B cell (primary cell): ENCODE data around the gene ANK2. TPM values are rescaled to one million over a fixed set of nuclear protein-coding genes. Genes with fewer than 3 reads are reported as not detected.

Experiments
- ATAC-seq: fragments of 200-7000 bp; cut with Tn5 transposase; one replicate; pipeline ENCODE4 v1.10.0; 2021; ENCODE audit warnings: low read depth, mild to moderate bottlenecking, moderate number of reproducible peaks, moderate library complexity
- CTCF ChIA-PET: fragments of 350-600 bp; sonication (Branson Sonifier 250); formaldehyde crosslinking; loops from one replicate; lab custom pipeline; 2021; ENCODE audit warnings: antibody characterized with exemption, inconsistent platforms; lab: Charles Lee
- POLR2A ChIA-PET: fragments of 350-600 bp; sonication (Branson Sonifier 250); formaldehyde crosslinking; loops from one replicate; lab custom pipeline; 2021; ENCODE audit warnings: antibody characterized with exemption; lab: Charles Lee
- DNase-seq: peaks from one replicate; pipeline ENCODE4 v3.0.0; 2013
- H2AFZ ChIP-seq: 2 replicates; pipeline ENCODE4 v1.6.1; 2012; ENCODE audit warnings: mild to moderate bottlenecking, low read depth, low read length; ENCODE audit not compliant: insufficient read depth, poor library complexity, severe bottlenecking
- H3K27ac ChIP-seq, 2 donors: 1 replicate in 1 of 2; 2 replicates in 1 of 2; pipeline ENCODE4 v1.5.1; 2012 to 2013; ENCODE audit warnings: low read length in 2 of 2, mild to moderate bottlenecking in 2 of 2, moderate library complexity in 1 of 2
- H3K27me3 ChIP-seq, 4 experiments: fragments of 200-600 bp in 1 of 4; sonication (generic) in 1 of 4; replicated peaks in 1 of 4; 1 replicate in 2 of 4; 2 replicates in 2 of 4; pipeline versions ENCODE4 v1.6.1 to v1.7.0; 2013 to 2016; ENCODE audit warnings: low read length in 3 of 4, mild to moderate bottlenecking in 2 of 4, mixed read lengths in 1 of 4, moderate library complexity in 1 of 4; ENCODE audit not compliant: insufficient read depth in 4 of 4, control insufficient read depth in 3 of 4; ENCODE audit errors: control extremely low read depth in 1 of 4
- H3K36me3 ChIP-seq, 2 experiments: replicated peaks in 1 of 2; 1 replicate in 1 of 2; 2 replicates in 1 of 2; pipeline versions ENCODE4 v1.6.1 to v1.7.1; 2013; ENCODE audit warnings: low read length in 1 of 2; ENCODE audit not compliant: insufficient read depth in 2 of 2, control insufficient read depth in 1 of 2; ENCODE audit errors: control extremely low read depth in 1 of 2, extremely low read depth in 1 of 2
- H3K4me1 ChIP-seq, 2 donors: fragments of 200-600 bp in 1 of 2; sonication (generic) in 1 of 2; 1 replicate in 1 of 2; 2 replicates in 1 of 2; pipeline versions ENCODE4 v1.5.1 to v1.6.1; 2013 to 2017; ENCODE audit warnings: low read length in 2 of 2; ENCODE audit not compliant: control insufficient read depth in 2 of 2, insufficient read depth in 2 of 2
- H3K4me2 ChIP-seq: replicated peaks from 2 replicates; pipeline ENCODE3; 2012; ENCODE audit warnings: mild to moderate bottlenecking, low read depth, low read length; ENCODE audit not compliant: poor library complexity, severe bottlenecking
- H3K4me3 ChIP-seq, 5 experiments: fragments of 200-600 bp in 1 of 5; sonication (generic) in 1 of 5; 1 replicate in 3 of 5; 2 replicates in 2 of 5; pipeline versions ENCODE4 v1.5.1 to v1.7.0; 2011 to 2016; ENCODE audit warnings: low read length in 4 of 5, mild to moderate bottlenecking in 4 of 5, low read depth in 2 of 5, control low read depth in 1 of 5, moderate library complexity in 1 of 5; ENCODE audit not compliant: insufficient read depth in 1 of 5; ENCODE audit errors: control extremely low read depth in 1 of 5, extremely low read depth in 1 of 5
- H3K79me2 ChIP-seq: fragments of 200-600 bp; sonication (generic); one replicate; pipeline ENCODE4 v1.6.0; 2016; ENCODE audit warnings: low read length; ENCODE audit not compliant: control insufficient read depth, insufficient read depth
- H3K9ac ChIP-seq: fragments of 200-600 bp; sonication (generic); 2 replicates; pipeline ENCODE4 v1.6.1; 2017; ENCODE audit warnings: mild to moderate bottlenecking, low read length, moderate library complexity
- H3K9me3 ChIP-seq, 3 donors: one replicate each; pipeline versions ENCODE4 v1.6.1 to v1.7.1; 2013; ENCODE audit warnings: low read length in 2 of 3; ENCODE audit not compliant: control insufficient read depth in 2 of 3, insufficient read depth in 1 of 3; ENCODE audit errors: control extremely low read depth in 1 of 3
- H4K20me1 ChIP-seq: 2 replicates; pipeline ENCODE4 v1.6.0; 2012; ENCODE audit warnings: mild to moderate bottlenecking, low read length; ENCODE audit not compliant: insufficient read depth, control insufficient read depth, poor library complexity, severe bottlenecking
- H3K27ac Mint-ChIP-seq: one replicate; pipeline ENCODE4 v1.8.0; 2021; ENCODE audit warnings: mixed read lengths
- H3K27me3 Mint-ChIP-seq: one replicate; pipeline ENCODE4 v1.8.0; 2021; ENCODE audit warnings: mixed read lengths
- H3K4me1 Mint-ChIP-seq: one replicate; pipeline ENCODE4 v1.8.0; 2021; ENCODE audit warnings: mixed read lengths
- H3K4me3 Mint-ChIP-seq: one replicate; pipeline ENCODE4 v1.8.0; 2021; ENCODE audit warnings: mixed read lengths
- H3K9me3 Mint-ChIP-seq: one replicate; pipeline ENCODE4 v1.8.0; 2022; ENCODE audit warnings: mixed read lengths; ENCODE audit not compliant: insufficient read depth
- CTCF ChIP-seq: fragments of 200-600 bp; IDR thresholded peaks from one replicate; pipeline ENCODE4 v1.8.0; 2022; ENCODE audit warnings: antibody characterized with exemption, mild to moderate bottlenecking
- EZH2 ChIP-seq: IDR thresholded peaks from 2 replicates; pipeline ENCODE4 v1.6.1; 2012; ENCODE audit warnings: borderline replicate concordance, low read depth, mild to moderate bottlenecking, moderate library complexity, low read length; ENCODE audit not compliant: insufficient read depth, poor library complexity, severe bottlenecking
- WGBS: methylation state at CpG from one replicate; pipeline ENCODE4 v1.1.5; 2013; ENCODE audit warnings: missing lambda C conversion rate; ENCODE audit not compliant: insufficient coverage; 5-methylcytosine and 5-hydroxymethylcytosine counted together
- intact Hi-C: fragments of 100-400 bp; cut with micrococcal nuclease; formaldehyde crosslinking; loops from one replicate; pipeline ENCODE4 v1.10.0; 2022
- polyA plus RNA-seq: library from polyadenylated mRNA; depleted of rRNA; stranded (reverse); fragments of >200 nt; gene quantifications from 2 replicates; pipeline ENCODE4 v1.2.3, GENCODE V29; 2012
- total RNA-seq, 2 donors: library from RNA; stranded (reverse); fragments of 120-200 nt in 1 of 2; gene quantifications; 1 replicate in 1 of 2; 2 replicates in 1 of 2; pipeline versions ENCODE4 v1.2.3 to v1.2.4, GENCODE V29; 2013 to 2022

Gene ANK2
- total and polyA plus RNA-seq, 2 donors (not counting 1 experiment from before 2014, with no cell fraction given), result 0.16 to 3.6 TPM

- Histone ChIP-seq H3K36me3 (no peaks in the 10 kb centered on the region), H3K9ac (no peak overlapping the region), H2AFZ (no peak overlapping the region), H3K27ac (no peak overlapping the region), H3K4me2 (no peak overlapping the region), H3K4me1 (no peaks in the 10 kb centered on the region), H3K4me3 (no peak overlapping the region), H3K27me3 (no peaks in the 10 kb centered on the region), H4K20me1 (no peaks in the 10 kb centered on the region), H3K79me2 (no peaks in the 10 kb centered on the region), H3K9me3 (no peaks in the 10 kb centered on the region)
- POLR2A ChIA-PET, result no interaction called here
- ATAC-seq, result no peak
- intact Hi-C loops, result no loop called here
- Mint-ChIP-seq H3K27ac (no peak overlapping the region), H3K4me1 (no peaks in the 10 kb centered on the region), H3K27me3 (no peaks in the 10 kb centered on the region), H3K9me3 (no peaks in the 10 kb centered on the region), H3K4me3 (no peak overlapping the region)
- WGBS, result 81% methylated on average over 12 of the region's 17 CpGs
- CTCF ChIA-PET, result no interaction called here
- DNase-seq, result no peak
- TF ChIP-seq EZH2, result no peak
- TF ChIP-seq CTCF, result no peak
Observed at GRCh38 chr4:113116414-113117357, 67.2 kb downstream of the ANK2 start.

GRCh38 chr4:113117358-113117702 lies 67.9 kb downstream of the ANK2 start:
- Histone ChIP-seq H3K27me3 (no peaks in the 10 kb centered on the region), H3K9ac (no peak overlapping the region), H3K4me1 (no peaks in the 10 kb centered on the region), H4K20me1 (no peaks in the 10 kb centered on the region), H2AFZ (no peak overlapping the region), H3K27ac (no peak overlapping the region), H3K36me3 (no peaks in the 10 kb centered on the region), H3K9me3 (no peaks in the 10 kb centered on the region), H3K4me3 (no peak overlapping the region), H3K4me2 (no peak overlapping the region), H3K79me2 (no peaks in the 10 kb centered on the region)
- WGBS, result no CpG with 5 or more reads among the region's 3 CpGs
- intact Hi-C loops, result no loop called here
- no peaks in the 10 kb centered on the region for H3K4me1 Mint-ChIP-seq
- H3K27ac Mint-ChIP-seq, result no peak overlapping the region
- no peaks in the 10 kb centered on the region for H3K27me3 Mint-ChIP-seq
- no peak for ATAC-seq
- DNase-seq, result no peak
- TF ChIP-seq CTCF (no peak), EZH2 (no peak)
- no peaks in the 10 kb centered on the region for H3K9me3 Mint-ChIP-seq
- CTCF ChIA-PET, result no interaction called here
- no peak overlapping the region for H3K4me3 Mint-ChIP-seq
- POLR2A ChIA-PET, result no interaction called here
